Measurements from ENCODE around the gene SND1. TPM values are rescaled to one million over a fixed set of nuclear protein-coding genes. Genes with fewer than 3 reads are reported as not detected.

SND1 gene
- polyA plus RNA-seq, 3 donors: 46.5 to 97.3 (median 79.8) TPM

DNA sequence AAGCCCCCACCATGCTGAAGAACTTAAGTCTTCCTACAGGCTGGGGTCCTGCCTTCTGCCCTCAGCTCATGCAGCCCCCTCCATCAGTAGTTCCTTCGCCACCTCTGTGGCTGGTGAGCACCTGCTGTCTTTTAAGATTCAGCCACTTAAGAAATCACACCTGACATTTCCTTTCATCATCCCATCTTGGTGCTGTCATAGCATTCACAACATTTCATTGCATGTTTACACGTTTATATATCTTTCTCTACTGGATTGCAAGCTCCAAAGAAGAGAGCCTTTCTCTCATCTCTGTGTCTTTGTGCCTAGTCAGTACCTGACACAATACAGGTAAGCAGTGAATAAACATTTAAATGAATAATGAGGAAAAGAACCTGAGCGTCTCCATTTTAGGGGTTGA is 38.3 kb downstream of the SND1 start:
- peaks cover 0 to 3% (median 0%) of the 10 kb centered on the region in 7 donors for H3K9me3 Mint-ChIP-seq
- no peak overlapping the region for H3K27ac Mint-ChIP-seq
- Histone ChIP-seq H3K36me3 (replicated peaks in 1 of 2; ENCODE audit: control insufficient read depth in 1 of 2, insufficient read depth in 2 of 2, low read length in 2 of 2) (peaks cover 55 to 89% of the 10 kb centered on the region in 2 donors), H3K4me1 (ENCODE audit: control insufficient read depth in 1 of 2, insufficient read depth in 2 of 2, low read length in 2 of 2) (peaks cover 6% of the 10 kb centered on the region in 2 donors), H3K27me3 (ENCODE audit: control insufficient read depth in 2 of 2, insufficient read depth in 2 of 2, low read length in 2 of 2) (no peaks in the 10 kb centered on the region), H2AFZ (ENCODE audit: insufficient read depth, low read depth, low read length, poor library complexity, severe bottlenecking) (no peak overlapping the region), H3K9ac (ENCODE audit: insufficient read depth, low read length, poor library complexity, severe bottlenecking) (no peak overlapping the region), H3K27ac (ENCODE audit: low read depth in 1 of 2, low read length in 2 of 2) (no peak overlapping the region), H4K20me1 (ENCODE audit: insufficient read depth, low read length) (peaks cover 62% of the 10 kb centered on the region), H3K4me2 (replicated peaks; ENCODE audit: extremely low read depth, low read length, poor library complexity, severe bottlenecking) (no peak overlapping the region), H3K79me2 (ENCODE audit: insufficient read depth, low read length) (peaks cover 72% of the 10 kb centered on the region), H3K9me3 (replicated peaks in 1 of 2; ENCODE audit: control insufficient read depth in 1 of 2, insufficient read depth in 1 of 2, low read length in 2 of 2) (no peaks in the 10 kb centered on the region), H3K4me3 (replicated peaks in 1 of 3; ENCODE audit: low read depth in 2 of 3, low read length in 3 of 3) (no peak overlapping the region)
- H3K36me3 Mint-ChIP-seq: peaks cover 63 to 74% of the 10 kb centered on the region in 2 donors
- H3K4me3 Mint-ChIP-seq: no peak overlapping the region
- WGBS (ENCODE audit: insufficient coverage): 83% methylated on average over 2 of the region's 3 CpGs
- TF ChIP-seq, protein P1, sequence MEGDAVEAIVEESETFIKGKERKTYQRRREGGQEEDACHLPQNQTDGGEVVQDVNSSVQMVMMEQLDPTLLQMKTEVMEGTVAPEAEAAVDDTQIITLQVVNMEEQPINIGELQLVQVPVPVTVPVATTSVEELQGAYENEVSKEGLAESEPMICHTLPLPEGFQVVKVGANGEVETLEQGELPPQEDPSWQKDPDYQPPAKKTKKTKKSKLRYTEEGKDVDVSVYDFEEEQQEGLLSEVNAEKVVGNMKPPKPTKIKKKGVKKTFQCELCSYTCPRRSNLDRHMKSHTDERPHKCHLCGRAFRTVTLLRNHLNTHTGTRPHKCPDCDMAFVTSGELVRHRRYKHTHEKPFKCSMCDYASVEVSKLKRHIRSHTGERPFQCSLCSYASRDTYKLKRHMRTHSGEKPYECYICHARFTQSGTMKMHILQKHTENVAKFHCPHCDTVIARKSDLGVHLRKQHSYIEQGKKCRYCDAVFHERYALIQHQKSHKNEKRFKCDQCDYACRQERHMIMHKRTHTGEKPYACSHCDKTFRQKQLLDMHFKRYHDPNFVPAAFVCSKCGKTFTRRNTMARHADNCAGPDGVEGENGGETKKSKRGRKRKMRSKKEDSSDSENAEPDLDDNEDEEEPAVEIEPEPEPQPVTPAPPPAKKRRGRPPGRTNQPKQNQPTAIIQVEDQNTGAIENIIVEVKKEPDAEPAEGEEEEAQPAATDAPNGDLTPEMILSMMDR (IDR thresholded peaks at IDR 0.05): no peak
- peaks cover 8% of the 10 kb centered on the region for H3K4me1 Mint-ChIP-seq
- no peak for DNase-seq
- intact Hi-C loops (cut with micrococcal nuclease): no loop called here
- H3K27me3 Mint-ChIP-seq (ENCODE audit: low read depth in 3 of 3): peaks cover 0 to 1% (median 0%) of the 10 kb centered on the region in 3 donors

DNA sequence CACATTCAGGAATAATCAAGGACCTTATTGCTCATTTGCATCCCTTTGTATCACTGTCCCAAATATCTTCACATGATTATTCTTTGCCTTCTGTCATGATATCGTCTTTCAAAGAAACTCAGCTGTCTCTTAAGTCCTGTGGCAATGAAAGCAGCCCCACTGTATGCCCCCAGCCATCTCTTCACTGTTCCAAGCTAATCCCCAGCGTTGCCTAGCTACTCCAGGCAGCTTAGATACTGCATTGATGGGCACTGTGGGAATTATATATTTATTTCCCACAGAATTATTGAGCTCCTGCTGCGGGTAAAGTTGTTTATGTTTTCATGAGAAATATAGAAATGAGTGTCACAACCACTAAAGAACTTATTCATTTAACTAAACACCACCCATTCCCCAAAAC is 38.8 kb downstream of the SND1 start:
- Mint-ChIP-seq H3K9me3 (peaks cover 0 to 2% (median 0%) of the 10 kb centered on the region in 7 donors), H3K4me1 (peaks cover 3% of the 10 kb centered on the region), H3K36me3 (peaks cover 66 to 79% of the 10 kb centered on the region in 2 donors), H3K4me3 (no peak overlapping the region), H3K27me3 (ENCODE audit: low read depth in 3 of 3) (peaks cover 0 to under 1% (median 0%) of the 10 kb centered on the region in 3 donors), H3K27ac (peak overlapping the region in 1 of 7 donors; percentile 41)
- no peaks in the 10 kb centered on the region for H3K9me3 ChIP-seq (replicated peaks in 1 of 2; ENCODE audit: control insufficient read depth in 1 of 2, insufficient read depth in 1 of 2, low read length in 2 of 2)
- H3K36me3 ChIP-seq (replicated peaks in 1 of 2; ENCODE audit: control insufficient read depth in 1 of 2, insufficient read depth in 2 of 2, low read length in 2 of 2): peaks cover 60 to 93% of the 10 kb centered on the region in 2 donors
- H2AFZ ChIP-seq (ENCODE audit: insufficient read depth, low read depth, low read length, poor library complexity, severe bottlenecking): no peak overlapping the region
- TF ChIP-seq, protein P1 (IDR thresholded peaks at IDR 0.05): no peak
- 89% methylated on average over 1 of the region's 3 CpGs for WGBS (ENCODE audit: insufficient coverage)
- peaks cover 62% of the 10 kb centered on the region for H4K20me1 ChIP-seq (ENCODE audit: insufficient read depth, low read length)
- H3K9ac ChIP-seq (ENCODE audit: insufficient read depth, low read length, poor library complexity, severe bottlenecking): no peak overlapping the region
- no peak overlapping the region for H3K4me3 ChIP-seq (replicated peaks in 1 of 3; ENCODE audit: low read depth in 2 of 3, low read length in 3 of 3)
- H3K27ac ChIP-seq (ENCODE audit: low read depth in 1 of 2, low read length in 2 of 2): no peak overlapping the region
- no peak overlapping the region for H3K4me2 ChIP-seq (replicated peaks; ENCODE audit: extremely low read depth, low read length, poor library complexity, severe bottlenecking)
- H3K4me1 ChIP-seq (ENCODE audit: control insufficient read depth in 1 of 2, insufficient read depth in 2 of 2, low read length in 2 of 2): peaks cover under 1 to 1% of the 10 kb centered on the region in 2 donors
- no peak for DNase-seq
- H3K27me3 ChIP-seq (ENCODE audit: control insufficient read depth in 2 of 2, insufficient read depth in 2 of 2, low read length in 2 of 2): no peaks in the 10 kb centered on the region
- intact Hi-C loops (cut with micrococcal nuclease): no loop called here
- peaks cover 70% of the 10 kb centered on the region for H3K79me2 ChIP-seq (ENCODE audit: insufficient read depth, low read length)

Data from CD14-positive monocyte (primary cell).